Skeletal muscle tissue (tissue), 4 donors: ENCODE data around the gene TFAP2E. TPM values are rescaled to one million over a fixed set of nuclear protein-coding genes. Genes with fewer than 3 reads are reported as not detected.

ENCODE experiments used
- H3K27ac ChIP-seq: one replicate; pipeline ENCODE4 v1.7.0; 2013; ENCODE audit warnings: mild to moderate bottlenecking, low read depth, low read length, inconsistent platforms
- H3K27me3 ChIP-seq, 3 donors: one replicate each; pipeline ENCODE4 v1.7.0; 2013; ENCODE audit warnings: low read length in 3 of 3; ENCODE audit not compliant: control insufficient read depth in 3 of 3, insufficient read depth in 3 of 3
- H3K36me3 ChIP-seq, 3 donors: one replicate each; pipeline ENCODE4 v1.7.0; 2013; ENCODE audit warnings: low read length in 3 of 3; ENCODE audit not compliant: control insufficient read depth in 3 of 3, insufficient read depth in 3 of 3
- H3K4me1 ChIP-seq, 3 donors: one replicate each; pipeline ENCODE4 v1.7.0; 2013; ENCODE audit warnings: low read length in 3 of 3, mild to moderate bottlenecking in 3 of 3; ENCODE audit not compliant: control insufficient read depth in 3 of 3, insufficient read depth in 3 of 3
- H3K4me3 ChIP-seq, 3 donors: one replicate each; pipeline ENCODE4 v1.7.0; 2013; ENCODE audit warnings: low read length in 3 of 3
- H3K9ac ChIP-seq, 3 donors: one replicate each; pipeline ENCODE4 v1.7.0; 2013; ENCODE audit warnings: low read length in 3 of 3, mild to moderate bottlenecking in 3 of 3, moderate library complexity in 2 of 3, low read depth in 1 of 3
- H3K9me3 ChIP-seq, 3 donors: one replicate each; pipeline ENCODE4 v1.7.0; 2013; ENCODE audit warnings: low read length in 3 of 3; ENCODE audit not compliant: control insufficient read depth in 3 of 3
- total RNA-seq: library from RNA; depleted of rRNA; stranded (reverse); fragments of >200 nt; gene quantifications from one replicate; pipeline ENCODE4 v1.2.3, GENCODE V29; 2014
- donor health status: Osteomylitis.

Gene TFAP2E
- total RNA-seq, 1 donor from 2014 or later: 0.52 TPM

GRCh38 chr1:35633547-35633946 is 60.4 kb downstream of the TFAP2E start:
- H3K9ac ChIP-seq: no peak overlapping the region
- peaks cover 13 to 47% (median 46%) of the 10 kb centered on the region in 3 donors for H3K36me3 ChIP-seq
- H3K27ac ChIP-seq: no peak overlapping the region
- H3K4me3 ChIP-seq: no peak overlapping the region
- H3K27me3 ChIP-seq: no peaks in the 10 kb centered on the region
- H3K4me1 ChIP-seq: peaks cover 3 to 18% (median 5%) of the 10 kb centered on the region in 3 donors
- no peaks in the 10 kb centered on the region for H3K9me3 ChIP-seq

GRCh38 chr1:35637401-35637809 is 64.3 kb downstream of the TFAP2E start:
- Histone ChIP-seq H3K4me3 (peak overlapping the region; percentile 22 to 57 (median 35)), H3K9ac (peak overlapping the region; percentile 23 to 51 (median 46)), H3K27me3 (no peaks in the 10 kb centered on the region), H3K27ac (peak overlapping the region; percentile 19), H3K36me3 (peaks cover 7 to 23% (median 19%) of the 10 kb centered on the region in 3 donors), H3K4me1 (peaks cover 8 to 35% (median 10%) of the 10 kb centered on the region in 3 donors), H3K9me3 (no peaks in the 10 kb centered on the region)

- peaks cover 0 to 5% (median 0%) of the 10 kb centered on the region in 3 donors for H3K36me3 ChIP-seq
- H3K27ac ChIP-seq: peak overlapping the region; percentile 92
- H3K9ac ChIP-seq: peak overlapping the region; percentile 93 to 98 (median 98)
- H3K4me3 ChIP-seq: peak overlapping the region; percentile 91 to 99 (median 94)
- H3K4me1 ChIP-seq: peaks cover 8 to 35% (median 10%) of the 10 kb centered on the region in 3 donors
- no peaks in the 10 kb centered on the region for H3K27me3 ChIP-seq
- H3K9me3 ChIP-seq: no peaks in the 10 kb centered on the region
These were observed 67.5 kb downstream of the TFAP2E start for GRCh38 chr1:35640380-35641232.

GRCh38 chr1:35641233-35641866 is 68.2 kb downstream of the TFAP2E start, which contains the start of gene PSMB2:
PSMB2 (minus strand) TSS chr1:35641526; CDS start chr1:35641432, 94 bp downstream.
- Histone ChIP-seq H3K27me3 (no peaks in the 10 kb centered on the region), H3K36me3 (peaks cover 0 to 2% (median 0%) of the 10 kb centered on the region in 3 donors), H3K9ac (peak within 1 kb of the TSS; percentile 93 to 98 (median 98)), H3K4me3 (peak within 1 kb of the TSS; percentile 91 to 99 (median 94)), H3K4me1 (peaks cover 8 to 35% (median 10%) of the 10 kb centered on the region in 3 donors), H3K27ac (peak within 1 kb of the TSS; percentile 92), H3K9me3 (no peaks in the 10 kb centered on the region)

GRCh38 chr1:35642471-35642955 is 69.4 kb downstream of the TFAP2E start:
- no peaks in the 10 kb centered on the region for H3K27me3 ChIP-seq
- H3K4me3 ChIP-seq: peak overlapping the region; percentile 91 to 99 (median 94)
- peak overlapping the region; percentile 92 for H3K27ac ChIP-seq
- H3K9me3 ChIP-seq: no peaks in the 10 kb centered on the region
- peaks cover 0 to 2% (median 0%) of the 10 kb centered on the region in 3 donors for H3K36me3 ChIP-seq
- peak overlapping the region; percentile 69 to 98 (median 98) for H3K9ac ChIP-seq
- H3K4me1 ChIP-seq: peaks cover 8 to 24% (median 10%) of the 10 kb centered on the region in 3 donors

GRCh38 chr1:35644204-35644603 is 71.1 kb downstream of the TFAP2E start:
- H3K4me3 ChIP-seq: no peak overlapping the region
- no peak overlapping the region for H3K9ac ChIP-seq
- H3K27me3 ChIP-seq: no peaks in the 10 kb centered on the region
- H3K9me3 ChIP-seq: no peaks in the 10 kb centered on the region
- H3K36me3 ChIP-seq: peaks cover 0 to 2% (median 0%) of the 10 kb centered on the region in 3 donors
- no peak overlapping the region for H3K27ac ChIP-seq
- peaks cover 0 to 14% (median 5%) of the 10 kb centered on the region in 3 donors for H3K4me1 ChIP-seq

Other genes starting within 250 kb of the TFAP2E start
- 18.3 TPM for gene KIAA0319L, start 15.9 kb upstream of the TFAP2E start, total RNA-seq
- 5.7 TPM for gene NCDN, start 15.5 kb upstream of the TFAP2E start, total RNA-seq
- gene PSMB2, start 68.2 kb downstream of the TFAP2E start, total RNA-seq: 11.5 TPM
- gene C1orf216, start 145.6 kb downstream of the TFAP2E start, total RNA-seq: 10.4 TPM
- 1.6 TPM for gene CLSPN, start 196.7 kb downstream of the TFAP2E start, total RNA-seq
- gene AGO4, start 234.7 kb downstream of the TFAP2E start, total RNA-seq: 17.7 TPM